Measurements from ENCODE around the gene KRTAP10-1. TPM values are rescaled to one million over a fixed set of nuclear protein-coding genes. Genes with fewer than 3 reads are reported as not detected.

KRTAP10-1 gene
- total and polyA plus RNA-seq, 2 of the 8 experiments (the other 6 are each of a cell fraction or from before 2014, with no cell fraction given): 0.08 TPM; not detected in 1

- no peak overlapping the region for H4K5ac ChIP-seq (ENCODE audit: insufficient read length, low read depth, low read length)
- FAIRE-seq (no peak), DNase-seq (ENCODE audit: low read depth in 1 of 2, low spot score in 2 of 2) (no peak)
- no peaks in the 10 kb centered on the region for H3K23me2 ChIP-seq (ENCODE audit: low read depth, low read length)
- H2BK20ac ChIP-seq (ENCODE audit: low read length): no peak overlapping the region
- no peak overlapping the region for H3K23ac ChIP-seq (ENCODE audit: insufficient read length)
- H2BK120ac ChIP-seq (replicated peaks; ENCODE audit: low read depth, low read length): no peak overlapping the region
- H3K79me1 ChIP-seq (ENCODE audit: low read depth, low read length): no peaks in the 10 kb centered on the region
- no peak overlapping the region for H3K9ac ChIP-seq (replicated peaks in 1 of 4; ENCODE audit: extremely low read depth in 1 of 4, low read depth in 3 of 4, low read length in 3 of 4)
- H3K27ac ChIP-seq (ENCODE audit: low read depth, low read length): no peak overlapping the region
- no peak overlapping the region for H2AK5ac ChIP-seq (ENCODE audit: low read depth, low read length)
- ChIA-PET CTCF (ENCODE audit: partially characterized antibody) (interaction anchor here (0.6 to 1.6 kb wide), 5 partner anchors 15 to 198 kb away, joined by 3 to 4 read pairs (median 3); no protein-coding TSS in a partner anchor), POLR2A (ENCODE audit: partially characterized antibody) (no interaction called here)
- H3K79me2 ChIP-seq (ENCODE audit: control insufficient read depth in 1 of 2, insufficient read depth in 2 of 2, low read length in 2 of 2): no peaks in the 10 kb centered on the region
- no peaks in the 10 kb centered on the region for H3K27me3 ChIP-seq (replicated peaks in 1 of 4; ENCODE audit: control insufficient read depth in 3 of 4, extremely low read depth in 1 of 4, insufficient read depth in 3 of 4, low read length in 3 of 4)
- H3K4me2 ChIP-seq (ENCODE audit: insufficient read depth in 1 of 2, low read depth in 2 of 2, low read length in 2 of 2): no peak overlapping the region
- H2BK5ac ChIP-seq (ENCODE audit: low read depth, low read length): no peak overlapping the region
- TF ChIP-seq RXRA (IDR thresholded peaks at IDR 0.05; ENCODE audit: insufficient read depth, low read depth, low read length): no peak
- TF ChIP-seq E2F6 (IDR thresholded peaks at IDR 0.05): no peak
- TF ChIP-seq ZNF274 (IDR thresholded peaks at IDR 0.05; ENCODE audit: borderline replicate concordance, extremely low read depth, low read length): no peak
- TF ChIP-seq TEAD4 (IDR thresholded peaks at IDR 0.05; ENCODE audit: low read depth, low read length): no peak
- TF ChIP-seq TAF1 (IDR thresholded peaks at IDR 0.05; ENCODE audit: low read depth, low read length): no peak
- TF ChIP-seq PHF8 (conservative IDR thresholded peaks at IDR 0.05; ENCODE audit: low read depth, low read length): no peak
- no peak for TF ChIP-seq NANOG (IDR thresholded peaks at IDR 0.05; ENCODE audit: insufficient read depth, low read depth, low read length, poor library complexity, severe bottlenecking)
- no peak for TF ChIP-seq USF2 (IDR thresholded peaks at IDR 0.05; ENCODE audit: low read length)
- no peak for TF ChIP-seq TBP (IDR thresholded peaks at IDR 0.05; ENCODE audit: low read depth, low read length)
- TF ChIP-seq BACH1 (IDR thresholded peaks at IDR 0.05; ENCODE audit: low read length): no peak
- no peak for TF ChIP-seq CHD1 (IDR thresholded peaks at IDR 0.05; ENCODE audit: low read depth, low read length)
- TF ChIP-seq SIN3A (conservative IDR thresholded peaks at IDR 0.05 in 1 of 2, IDR thresholded peaks at IDR 0.05 in 1 of 2; ENCODE audit: low read depth in 1 of 2, low read length in 2 of 2): no peak
- TF ChIP-seq POLR2AphosphoS5 (IDR thresholded peaks at IDR 0.05; ENCODE audit: low read depth, low read length): no peak
- no peaks in the 10 kb centered on the region for H3K36me3 ChIP-seq (ENCODE audit: control insufficient read depth in 2 of 4, insufficient read depth in 4 of 4, low read length in 3 of 4)
- WGBS, 2 experiments (ENCODE audit: extremely low coverage in 1 of 2, insufficient coverage in 1 of 2, insufficient read length in 1 of 2, insufficient replicate concordance in 2 of 2, low coverage in 1 of 2, low lambda C conversion rate in 2 of 2, missing lambda C conversion rate in 1 of 2): 81% methylated on average over 3 of the region's 3 CpGs; no CpG with 5 or more reads in 1 of the 2 experiments
- no peak overlapping the region for H4K8ac ChIP-seq (ENCODE audit: extremely low read depth, insufficient read depth, low read length)
- H4K91ac ChIP-seq (replicated peaks; ENCODE audit: insufficient read length, low read length): no peak overlapping the region
- no peak overlapping the region for H2AFZ ChIP-seq (ENCODE audit: low read length)
- H4K20me1 ChIP-seq (replicated peaks in 1 of 2; ENCODE audit: control insufficient read depth in 1 of 2, insufficient read depth in 2 of 2, low read length in 2 of 2): no peaks in the 10 kb centered on the region
- H3K4me3 ChIP-seq (ENCODE audit: extremely low read depth in 1 of 4, insufficient read depth in 2 of 4, low read depth in 3 of 4, low read length in 4 of 4): no peak overlapping the region
- no peak overlapping the region for H3K18ac ChIP-seq (ENCODE audit: extremely low read depth, low read length)
- no peak overlapping the region for H2BK12ac ChIP-seq (ENCODE audit: low read depth, low read length)
- no peaks in the 10 kb centered on the region; a peak in 1 of 7 replicates for H3K4me1 ChIP-seq (replicated peaks in 1 of 4; ENCODE audit: control insufficient read depth in 3 of 4, insufficient read depth in 4 of 4, low read length in 3 of 4)
- no peak overlapping the region for H3K4ac ChIP-seq (replicated peaks; ENCODE audit: insufficient read length, low read depth, low read length)
- H3K56ac ChIP-seq (replicated peaks; ENCODE audit: insufficient read length, low read depth, low read length): no peak overlapping the region
- no peak overlapping the region for H2BK15ac ChIP-seq (ENCODE audit: low read length)
- H3K14ac ChIP-seq (ENCODE audit: insufficient read length): no peak overlapping the region
- H3K9me3 ChIP-seq (ENCODE audit: insufficient read depth in 2 of 2, low read depth in 1 of 2, low read length in 1 of 2): peaks cover 0 to 9% of the 10 kb centered on the region in 2 experiments; a peak in 2 of 4 replicates
Measured at GRCh38 chr21:44581158-44581557, 41.2 kb upstream of the KRTAP10-1 start.

All from H1 (cell line).